Activated T-cell treated with anti-CD3 and anti-CD28 coated beads for 1 hour (primary cell): ENCODE results near the gene TIGIT.

ENCODE experiments used
- DNase-seq: peaks from one replicate; pipeline ENCODE4 v3.0.0-alpha.2; 2020; ENCODE audit warnings: low read depth

The TIGIT gene

GRCh38 chr3:114351123-114351821 is 57.4 kb downstream of the TIGIT start:
- DNase-seq: no peak

GRCh38 chr3:114351822-114352145 is 58.0 kb downstream of the TIGIT start:
- no peak for DNase-seq

- DNase-seq: no peak
Measured at GRCh38 chr3:114355653-114356052, 61.8 kb downstream of the TIGIT start.

DNA sequence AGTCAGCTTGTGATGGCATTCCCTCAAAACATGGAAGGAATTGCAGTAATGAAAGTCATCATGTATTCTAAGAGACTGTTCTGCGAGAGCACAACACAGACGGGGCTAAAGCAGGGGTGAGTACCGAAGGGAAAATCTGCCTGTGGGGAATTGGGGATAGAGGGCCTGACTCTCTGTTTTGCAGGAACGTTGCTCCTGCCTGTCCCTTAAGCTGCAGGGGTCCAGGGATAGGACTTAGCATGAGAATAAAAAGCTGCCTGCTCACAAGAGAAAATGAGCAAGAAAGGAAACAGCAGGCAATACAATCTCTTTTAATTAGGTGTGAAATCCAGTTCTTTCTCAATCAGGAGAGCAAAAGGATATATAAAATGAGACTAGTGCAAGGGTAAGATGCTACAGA is 62.2 kb downstream of the TIGIT start:
- no peak for DNase-seq

DNA sequence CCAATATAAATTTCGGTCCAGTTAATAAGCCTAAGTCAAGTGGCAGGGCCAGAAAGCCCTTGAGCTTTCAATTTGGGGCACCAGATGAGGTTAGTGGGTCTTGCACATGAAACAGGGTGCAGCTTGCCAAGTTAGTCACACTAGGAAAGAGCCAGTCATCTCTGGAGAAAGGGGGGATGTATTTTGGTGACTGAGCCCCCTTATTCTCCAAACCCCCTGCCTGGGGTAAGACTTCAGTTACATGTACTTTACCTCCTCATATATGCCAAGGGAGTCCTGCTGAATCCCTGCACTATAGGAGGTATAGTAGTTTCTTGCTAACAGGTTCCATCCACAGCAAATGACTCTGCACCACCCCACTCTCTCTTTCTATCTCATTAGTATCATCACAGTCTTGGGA is 62.7 kb downstream of the TIGIT start:
- DNase-seq: no peak
